Measurements from ENCODE around the gene EDARADD.

The EDARADD gene

GRCh38 chr1:236516929-236517704 lies 123.0 kb downstream of the EDARADD start:
- no peak for DNase-seq (ENCODE audit: low read depth)

- DNase-seq (ENCODE audit: low read depth) = no peak
Measured at GRCh38 chr1:236518322-236518721, 124.2 kb downstream of the EDARADD start.

- no peak for DNase-seq (ENCODE audit: low read depth)
Measured at GRCh38 chr1:236520445-236521005, 126.4 kb downstream of the EDARADD start.

GRCh38 chr1:236522937-236523703 lies 129.0 kb downstream of the EDARADD start:
- no peak for DNase-seq (ENCODE audit: low read depth)

GRCh38 chr1:236523704-236524141 lies 129.6 kb downstream of the EDARADD start, which contains the start of gene LGALS8:
LGALS8 (plus strand) TSS chr1:236523982; CDS start chr1:236526071, 2,089 bp downstream.
- peak; percentile 73 for DNase-seq (ENCODE audit: low read depth)

- peak; percentile 27 for DNase-seq (ENCODE audit: low read depth)
Measured at GRCh38 chr1:236524142-236524894, 130.2 kb downstream of the EDARADD start.

- no peak for DNase-seq (ENCODE audit: low read depth)
Measured at GRCh38 chr1:236524895-236525184, 130.8 kb downstream of the EDARADD start.

- no peak for DNase-seq (ENCODE audit: low read depth)
Measured at GRCh38 chr1:236526079-236526478, 132.0 kb downstream of the EDARADD start.

GRCh38 chr1:236530286-236530685 lies 136.2 kb downstream of the EDARADD start:
- no peak for DNase-seq (ENCODE audit: low read depth)

- no peak for DNase-seq (ENCODE audit: low read depth)
Measured at GRCh38 chr1:236530959-236531358, 136.9 kb downstream of the EDARADD start.

GRCh38 chr1:236532850-236533249 lies 138.8 kb downstream of the EDARADD start:
- DNase-seq (ENCODE audit: low read depth) = no peak

GRCh38 chr1:236534151-236534651 lies 140.1 kb downstream of the EDARADD start:
- DNase-seq (ENCODE audit: low read depth) = no peak
